Measurements from ENCODE around the gene KBTBD4. TPM values are rescaled to one million over a fixed set of nuclear protein-coding genes. Genes with fewer than 3 reads are reported as not detected.

KBTBD4 gene
- total RNA-seq (10 to 100 TPM in 1 of 2 donors, 1 to 10 TPM in 1; 9.1 to 12.0 TPM), polyA plus RNA-seq (1 to 10 TPM; 5.6 to 8.2 TPM)

- WGBS: under 1% methylated on average over 72 of the region's 72 CpGs
- Histone ChIP-seq H3K27me3 (ENCODE audit: control insufficient read depth in 4 of 4, insufficient read depth in 4 of 4, low read length in 3 of 4) (no peaks in the 10 kb centered on the region), H3K9me3 (ENCODE audit: control insufficient read depth in 4 of 4, low read length in 3 of 4) (no peaks in the 10 kb centered on the region), H3K4me3 (ENCODE audit: low read depth in 1 of 3, low read length in 3 of 3) (peak within 1 kb of the TSS; percentile 78 to 90 (median 89)), H3K9ac (ENCODE audit: low read depth in 1 of 2, low read length in 2 of 2) (peak within 1 kb of the TSS; percentile 44 to 83), H3K36me3 (ENCODE audit: control insufficient read depth in 4 of 4, insufficient read depth in 3 of 4, low read depth in 1 of 4, low read length in 3 of 4) (peaks cover 5 to 35% (median 24%) of the 10 kb centered on the region in 4 donors), H3K4me1 (ENCODE audit: control insufficient read depth in 4 of 4, insufficient read depth in 4 of 4, low read length in 3 of 4) (peaks cover 5 to 34% (median 27%) of the 10 kb centered on the region in 4 donors), H3K27ac (ENCODE audit: low read depth in 1 of 2, low read length in 2 of 2) (peak within 1 kb of the TSS; percentile 81 to 90)
- TF ChIP-seq SP1 (IDR thresholded peaks at IDR 0.05) (peak; percentile 52), FOXA1 (IDR thresholded peaks at IDR 0.05) (peak; percentile 10), CTCF (IDR thresholded peaks at IDR 0.05; ENCODE audit: low read depth, low read length, missing input control) (no peak), REST (IDR thresholded peaks at IDR 0.05) (peak; percentile 75), ATF3 (IDR thresholded peaks at IDR 0.05) (no peak), RXRA (IDR thresholded peaks at IDR 0.05) (peak; percentile 25 to 39), HNF4A (conservative IDR thresholded peaks at IDR 0.05) (peak in 1 of 2 donors; percentile 7), JUND (IDR thresholded peaks at IDR 0.05) (no peak), TAF1 (conservative IDR thresholded peaks at IDR 0.05) (peak; percentile 26), YY1 (IDR thresholded peaks at IDR 0.05) (peak; percentile 96), NR2F2 (IDR thresholded peaks at IDR 0.05) (peak; percentile 60), EGR1 (IDR thresholded peaks at IDR 0.05; ENCODE audit: low read depth in 2 of 2) (peak; percentile 79 to 87), RAD21 (IDR thresholded peaks at IDR 0.05) (peak; percentile 51 to 55), FOXA2 (IDR thresholded peaks at IDR 0.05) (no peak), ZBTB33 (IDR thresholded peaks at IDR 0.05) (no peak), GABPA (IDR thresholded peaks at IDR 0.05 in 1 of 2, conservative IDR thresholded peaks at IDR 0.05 in 1 of 2) (peak; percentile 100), MAX (IDR thresholded peaks at IDR 0.05) (peak; percentile 88), HNF4G (IDR thresholded peaks at IDR 0.05) (no peak)
- DNase-seq (ENCODE audit: low spot score): peak; percentile 96
Observed at GRCh38 chr11:47578524-47579494, at the start of gene KBTBD4, which contains the start of gene NDUFS3. Gene KBTBD4 (minus strand): TSS chr11:47578970. CDS start chr11:47578951, 19 bp downstream. Gene NDUFS3 (plus strand): TSS chr11:47579074. CDS start chr11:47579092, 18 bp downstream.

Data from liver (tissue), 9 donors.